Stimulated activated effector memory CD8-positive, alpha-beta T cell treated with anti-CD3 and anti-CD28 coated beads, Interleukin-12 subunit alpha, Interleukin-12 subunit beta, amount 100 ng/mL, for 72 hours (primary cell): ENCODE data around the gene GAB3.
A peak's percentile ranks its signal among the peaks of the same experiment; 100 is the strongest.
"Not testable (repeated sequence)": the region's sequence is repeated elsewhere in the genome, so short reads cannot be mapped to it uniquely, and the experiment has no call there.

Experiments
- ATAC-seq: fragments of 150-1000 bp; cut with Tn5 transposase; 2 replicates; pipeline ENCODE4 v1.10.0; 2021
- DNase-seq, 2 donors: peaks; one replicate each; pipeline ENCODE4 v3.0.0; 2021 to 2022; ENCODE audit warnings: low spot score in 2 of 2
- H3K27ac Mint-ChIP-seq: one replicate; pipeline ENCODE4 v1.8.0; 2022; ENCODE audit warnings: mild to moderate bottlenecking, mixed read lengths
- H3K36me3 Mint-ChIP-seq: one replicate; pipeline ENCODE4 v1.8.0; 2022; ENCODE audit warnings: mild to moderate bottlenecking, mixed read lengths
- H3K4me1 Mint-ChIP-seq: one replicate; pipeline ENCODE4 v1.8.0; 2022; ENCODE audit warnings: mixed read lengths
- H3K4me3 Mint-ChIP-seq: one replicate; pipeline ENCODE4 v1.8.0; 2022; ENCODE audit warnings: mild to moderate bottlenecking, mixed read lengths
- H3K9me3 Mint-ChIP-seq: one replicate; pipeline ENCODE4 v1.8.0; 2022; ENCODE audit warnings: mixed read lengths

Gene GAB3

DNA sequence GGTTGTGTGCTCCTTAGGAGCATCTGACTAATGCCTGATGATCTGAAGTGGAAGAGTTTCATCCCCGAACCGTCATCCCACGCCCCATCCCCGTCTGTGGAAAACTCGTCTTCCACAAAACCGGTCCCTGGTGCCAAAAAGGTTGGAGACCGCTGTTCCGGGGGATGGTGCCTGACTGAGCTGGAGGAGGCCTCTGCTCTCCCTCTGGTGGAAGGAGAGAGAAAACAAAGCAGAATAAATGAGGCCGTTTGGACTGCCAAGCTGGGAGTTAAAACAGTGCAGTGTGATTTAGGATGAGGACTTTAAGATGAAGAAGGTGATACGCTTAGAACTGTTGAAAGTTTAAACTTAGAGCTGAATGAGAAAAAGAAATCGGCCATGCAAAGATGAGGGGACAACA is 117.2 kb downstream of the GAB3 start:
- not testable (repeated sequence) for H3K4me3 Mint-ChIP-seq, H3K9me3 Mint-ChIP-seq, DNase-seq, H3K4me1 Mint-ChIP-seq, H3K27ac Mint-ChIP-seq, H3K36me3 Mint-ChIP-seq, ATAC-seq

DNA sequence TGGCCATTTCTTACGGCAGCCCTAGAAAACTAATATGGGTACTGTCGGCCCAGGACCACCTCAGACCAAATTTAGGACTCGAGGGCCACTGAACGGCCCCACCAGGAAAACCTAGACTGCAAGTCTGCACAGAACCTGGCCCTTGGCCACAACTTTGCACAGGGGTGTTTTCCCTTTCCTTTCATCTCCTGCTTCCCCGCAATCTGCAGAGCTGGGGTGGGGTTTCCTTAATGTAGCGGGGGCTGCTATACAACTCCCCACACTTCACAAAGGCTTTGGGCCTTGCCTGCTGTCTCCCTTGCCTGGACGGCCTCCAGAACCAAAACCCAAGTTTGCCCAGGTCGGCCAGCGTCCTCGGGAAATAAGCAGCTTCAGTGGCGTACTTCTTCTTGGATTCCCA is 119.9 kb downstream of the GAB3 start:
- H3K27ac Mint-ChIP-seq, H3K4me1 Mint-ChIP-seq, DNase-seq, H3K36me3 Mint-ChIP-seq, H3K4me3 Mint-ChIP-seq, ATAC-seq, H3K9me3 Mint-ChIP-seq: not testable (repeated sequence)

DNA sequence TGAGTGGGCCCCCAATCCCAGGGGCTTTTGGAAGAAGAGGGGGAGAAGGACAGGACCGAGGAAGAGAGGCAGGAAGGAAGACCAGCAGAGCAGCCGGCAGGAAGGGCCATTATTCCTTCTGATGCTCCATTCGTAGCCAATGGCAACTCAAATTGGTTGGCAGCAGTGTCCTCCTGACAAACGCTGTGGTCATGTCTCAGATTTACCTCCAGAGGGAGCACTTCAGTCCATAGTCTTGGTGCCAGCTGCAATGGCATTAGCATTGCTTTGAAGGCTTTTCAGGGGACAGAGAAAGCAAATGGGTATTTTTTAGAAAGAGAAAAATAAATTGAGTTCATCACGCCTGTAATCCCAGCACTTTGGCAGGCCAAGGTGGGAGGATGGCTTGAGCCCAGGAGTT is 121.9 kb downstream of the GAB3 start:
- not testable (repeated sequence) for H3K4me1 Mint-ChIP-seq, DNase-seq, H3K27ac Mint-ChIP-seq, H3K36me3 Mint-ChIP-seq, H3K9me3 Mint-ChIP-seq, H3K4me3 Mint-ChIP-seq
- peak; percentile 65 for ATAC-seq
